ENCODE data around the gene RPS18. TPM values are rescaled to one million over a fixed set of nuclear protein-coding genes. Genes with fewer than 3 reads are reported as not detected.

Gene RPS18
- total RNA-seq, 1 donor from 2014 or later: 3,722 TPM

- DNase-seq: peak; percentile 48
Observed at GRCh38 chr6:33314943-33315792, 43.3 kb downstream of the RPS18 start.

- DNase-seq: no peak
Observed at GRCh38 chr6:33315793-33316602, 44.1 kb downstream of the RPS18 start.

GRCh38 chr6:33316603-33317418 lies 44.9 kb downstream of the RPS18 start:
- no peak for DNase-seq

GRCh38 chr6:33317419-33317668 lies 45.5 kb downstream of the RPS18 start:
- no peak for DNase-seq

- DNase-seq: peak; percentile 99
Observed at GRCh38 chr6:33317669-33318425, 46.0 kb downstream of the RPS18 start, which contains the start of gene ZBTB22. Gene ZBTB22, minus strand, starts transcription at chr6:33317744. Its CDS starts 828 bp downstream, at chr6:33316916.

- no peak for DNase-seq
Observed at GRCh38 chr6:33318426-33319073, 46.7 kb downstream of the RPS18 start.

- DNase-seq: no peak
Observed at GRCh38 chr6:33319939-33320314, 48.1 kb downstream of the RPS18 start.

- DNase-seq: peak; percentile 84
Observed at GRCh38 chr6:33320315-33321181, 48.7 kb downstream of the RPS18 start.

- DNase-seq: no peak
Observed at GRCh38 chr6:33321227-33321626, 49.4 kb downstream of the RPS18 start.

- DNase-seq: no peak
Observed at GRCh38 chr6:33323623-33323948, 51.7 kb downstream of the RPS18 start.

GRCh38 chr6:33324125-33324524 lies 52.2 kb downstream of the RPS18 start:
- no peak for DNase-seq

Other genes with a start within 250 kb of the RPS18 start
- gene HLA-DPA1, start 198.4 kb upstream of the RPS18 start, total RNA-seq: 0.34 and 17.4 TPM in 2 replicates
- 1.4 and 22.4 TPM in 2 replicates for gene HLA-DPB1, start 196.1 kb upstream of the RPS18 start, total RNA-seq
- gene COL11A2, start 79.6 kb upstream of the RPS18 start, total RNA-seq: 0.28 and 0.34 TPM in 2 replicates
- 26.6 and 27.9 TPM in 2 replicates for gene RXRB, start 71.4 kb upstream of the RPS18 start, total RNA-seq
- gene SLC39A7, start 71.2 kb upstream of the RPS18 start, total RNA-seq: 93.6 and 99.4 TPM in 2 replicates
- 8.7 and 9.7 TPM in 2 replicates for gene HSD17B8, start 67.4 kb upstream of the RPS18 start, total RNA-seq
- gene RING1, start 63.6 kb upstream of the RPS18 start, total RNA-seq: 22.6 and 29.0 TPM in 2 replicates
- gene VPS52, start 199 bp upstream of the RPS18 start, total RNA-seq: 33.7 and 38.5 TPM in 2 replicates
- gene B3GALT4, start 5.0 kb downstream of the RPS18 start, total RNA-seq: 5.9 and 10.0 TPM in 2 replicates
- 65.9 and 75.4 TPM in 2 replicates for gene WDR46, start 17.2 kb downstream of the RPS18 start, total RNA-seq
- gene PFDN6, start 17.5 kb downstream of the RPS18 start, total RNA-seq: 22.1 and 29.1 TPM in 2 replicates
- gene RGL2, start 26.9 kb downstream of the RPS18 start, total RNA-seq: 82.4 and 88.3 TPM in 2 replicates
- 137 and 154 TPM in 2 replicates for gene TAPBP, start 42.0 kb downstream of the RPS18 start, total RNA-seq
- 15.8 and 16.8 TPM in 2 replicates for gene ZBTB22, start 45.7 kb downstream of the RPS18 start, total RNA-seq
- 52.1 and 57.9 TPM in 2 replicates for gene DAXX, start 50.9 kb downstream of the RPS18 start, total RNA-seq
- 12.4 and 34.3 TPM in 2 replicates for gene KIFC1, start 119.7 kb downstream of the RPS18 start, total RNA-seq
- gene PHF1, start 138.9 kb downstream of the RPS18 start, total RNA-seq: 14.4 and 16.5 TPM in 2 replicates
- 61.3 and 61.7 TPM in 2 replicates for gene CUTA, start 146.0 kb downstream of the RPS18 start, total RNA-seq
- gene SYNGAP1, start 148.0 kb downstream of the RPS18 start, total RNA-seq: 2.4 and 2.5 TPM in 2 replicates
- gene ZBTB9, start 182.5 kb downstream of the RPS18 start, total RNA-seq: 5.5 and 6.3 TPM in 2 replicates